HFFc6 (cell line): ENCODE results near the gene CHTOP. TPM values are rescaled to one million over a fixed set of nuclear protein-coding genes. Genes with fewer than 3 reads are reported as not detected.
A peak's percentile ranks its signal among the peaks of the same experiment; 100 is the strongest.

Source experiments
- DNase-seq: peaks from one replicate; pipeline ENCODE4 v3.0.0-alpha.2; 2018
- H3K27ac Mint-ChIP-seq: 2 replicates; pipeline ENCODE4 v1.8.0; 2020; ENCODE audit warnings: mild to moderate bottlenecking, mixed read lengths
- H3K27me3 Mint-ChIP-seq: 2 replicates; pipeline ENCODE4 v1.8.0; 2021; ENCODE audit warnings: mild to moderate bottlenecking, moderate library complexity, mixed read lengths; ENCODE audit not compliant: insufficient read depth
- H3K36me3 Mint-ChIP-seq: 2 replicates; pipeline ENCODE4 v1.8.0; 2021; ENCODE audit warnings: low read depth, mixed read lengths
- H3K4me1 Mint-ChIP-seq: 2 replicates; pipeline ENCODE4 v1.8.0; 2020; ENCODE audit warnings: low read depth, mixed read lengths
- H3K4me3 Mint-ChIP-seq: 2 replicates; pipeline ENCODE4 v1.8.0; 2020; ENCODE audit warnings: mild to moderate bottlenecking, moderate library complexity, mixed read lengths
- H3K9me3 Mint-ChIP-seq: 2 replicates; pipeline ENCODE4 v1.8.0; 2020; ENCODE audit warnings: mild to moderate bottlenecking, mixed read lengths
- CTCF ChIP-seq: fragments of 200-600 bp; sonication (generic); IDR thresholded peaks from 2 replicates; pipeline ENCODE4 v1.5.0; 2021; ENCODE audit warnings: antibody characterized with exemption, mild to moderate bottlenecking
- total RNA-seq, 6 experiments: library from RNA; stranded (reverse); fragmentation: NEBNext Ultra II Directional; extraction: Animal tissue kit (Norgen Biotek cat#: 25700); gene quantifications; 2 replicates in 1 of 6; 3 replicates in 5 of 6; pipeline ENCODE4 v1.2.3, GENCODE V29; 2021

The CHTOP gene
- total RNA-seq, 6 experiments from 2014 or later: 48.1 to 57.9 (median 53.9) TPM

- Mint-ChIP-seq H3K9me3 (no peaks in the 10 kb centered on the region), H3K4me1 (peaks cover 34% of the 10 kb centered on the region), H3K27me3 (no peaks in the 10 kb centered on the region; the same call in 1 of the 2 replicates), H3K27ac (peak overlapping the region; percentile 17; the same call in 1 of the 2 replicates), H3K4me3 (no peak overlapping the region), H3K36me3 (peaks cover 9% of the 10 kb centered on the region)
- DNase-seq: no peak
- TF ChIP-seq CTCF: no peak
These were observed 45.4 kb upstream of the CHTOP start for GRCh38 chr1:153588482-153588881.

- H3K9me3 Mint-ChIP-seq: no peaks in the 10 kb centered on the region
- H3K36me3 Mint-ChIP-seq: peaks cover 19% of the 10 kb centered on the region
- H3K27me3 Mint-ChIP-seq: no peaks in the 10 kb centered on the region; the same call in 1 of the 2 replicates
- H3K4me3 Mint-ChIP-seq: no peak overlapping the region
- TF ChIP-seq CTCF: no peak
- H3K4me1 Mint-ChIP-seq: peaks cover 27% of the 10 kb centered on the region
- no peak overlapping the region for H3K27ac Mint-ChIP-seq
- no peak for DNase-seq
These were observed 41.1 kb upstream of the CHTOP start for GRCh38 chr1:153592748-153593147.

- no peak for TF ChIP-seq CTCF
- peak overlapping the region; percentile 86 for H3K27ac Mint-ChIP-seq
- H3K27me3 Mint-ChIP-seq: no peaks in the 10 kb centered on the region; the same call in 1 of the 2 replicates
- H3K9me3 Mint-ChIP-seq: no peaks in the 10 kb centered on the region
- peak overlapping the region; percentile 33; the same call in 1 of the 2 replicates for H3K4me3 Mint-ChIP-seq
- peaks cover 19% of the 10 kb centered on the region; the same call in 1 of the 2 replicates for H3K36me3 Mint-ChIP-seq
- peaks cover 44% of the 10 kb centered on the region for H3K4me1 Mint-ChIP-seq
- peak; percentile 86 for DNase-seq
These were observed 36.7 kb upstream of the CHTOP start for GRCh38 chr1:153597206-153597605.

GRCh38 chr1:153598309-153599172 is 35.3 kb upstream of the CHTOP start:
- Mint-ChIP-seq H3K9me3 (no peaks in the 10 kb centered on the region), H3K4me1 (peaks cover 44% of the 10 kb centered on the region), H3K4me3 (peak overlapping the region; percentile 28; the same call in 1 of the 2 replicates), H3K27me3 (no peaks in the 10 kb centered on the region; the same call in 1 of the 2 replicates), H3K36me3 (peaks cover 20% of the 10 kb centered on the region; the same call in 1 of the 2 replicates), H3K27ac (peak overlapping the region; percentile 86)
- no peak for TF ChIP-seq CTCF
- DNase-seq: peak; percentile 53

- peaks cover 39% of the 10 kb centered on the region for H3K4me1 Mint-ChIP-seq
- no peaks in the 10 kb centered on the region for H3K9me3 Mint-ChIP-seq
- H3K27ac Mint-ChIP-seq: peak overlapping the region; percentile 53
- H3K27me3 Mint-ChIP-seq: no peaks in the 10 kb centered on the region; the same call in 1 of the 2 replicates
- no peak for TF ChIP-seq CTCF
- H3K36me3 Mint-ChIP-seq: peaks cover 23% of the 10 kb centered on the region; the same call in 1 of the 2 replicates
- peak overlapping the region; percentile 25; the same call in 1 of the 2 replicates for H3K4me3 Mint-ChIP-seq
- DNase-seq: no peak
These were observed 34.0 kb upstream of the CHTOP start for GRCh38 chr1:153599847-153600246.
